Measurements from ENCODE around the gene AK8. TPM values are rescaled to one million over a fixed set of nuclear protein-coding genes. Genes with fewer than 3 reads are reported as not detected.

Gene AK8
- total RNA-seq, 4 donors from 2014 or later: 0.61 to 1.9 TPM; not detected in 2

DNA sequence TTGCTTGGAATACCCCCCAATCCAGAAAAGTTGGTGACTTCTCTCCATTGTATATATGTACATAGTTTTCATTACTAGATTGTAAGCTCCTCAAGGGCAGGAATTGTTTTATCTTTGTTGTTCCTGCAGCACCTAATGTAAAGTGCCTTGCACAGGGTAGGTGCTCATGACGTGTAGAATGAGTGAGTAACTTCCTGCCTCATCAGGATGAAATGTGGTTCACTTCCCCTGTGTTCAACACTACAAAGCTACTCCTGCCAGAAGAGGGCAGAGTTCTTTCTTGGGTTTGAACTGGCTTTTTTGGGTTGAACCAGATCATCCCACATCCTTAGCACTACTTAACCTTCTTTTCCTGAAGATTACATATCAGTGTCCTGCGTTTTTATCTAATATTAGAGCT lies 183.9 kb downstream of the AK8 start:
- Histone ChIP-seq H3K36me3 (no peaks in the 10 kb centered on the region), H3K27ac (no peak overlapping the region), H3K27me3 (no peaks in the 10 kb centered on the region), H3K4me3 (no peak overlapping the region), H3K9me3 (no peaks in the 10 kb centered on the region), H3K4me1 (no peaks in the 10 kb centered on the region)
- intact Hi-C loops (cut with DNase I; ENCODE audit: low total_unique reads): no loop called here
- no peak for DNase-seq
- TF ChIP-seq, protein P1, sequence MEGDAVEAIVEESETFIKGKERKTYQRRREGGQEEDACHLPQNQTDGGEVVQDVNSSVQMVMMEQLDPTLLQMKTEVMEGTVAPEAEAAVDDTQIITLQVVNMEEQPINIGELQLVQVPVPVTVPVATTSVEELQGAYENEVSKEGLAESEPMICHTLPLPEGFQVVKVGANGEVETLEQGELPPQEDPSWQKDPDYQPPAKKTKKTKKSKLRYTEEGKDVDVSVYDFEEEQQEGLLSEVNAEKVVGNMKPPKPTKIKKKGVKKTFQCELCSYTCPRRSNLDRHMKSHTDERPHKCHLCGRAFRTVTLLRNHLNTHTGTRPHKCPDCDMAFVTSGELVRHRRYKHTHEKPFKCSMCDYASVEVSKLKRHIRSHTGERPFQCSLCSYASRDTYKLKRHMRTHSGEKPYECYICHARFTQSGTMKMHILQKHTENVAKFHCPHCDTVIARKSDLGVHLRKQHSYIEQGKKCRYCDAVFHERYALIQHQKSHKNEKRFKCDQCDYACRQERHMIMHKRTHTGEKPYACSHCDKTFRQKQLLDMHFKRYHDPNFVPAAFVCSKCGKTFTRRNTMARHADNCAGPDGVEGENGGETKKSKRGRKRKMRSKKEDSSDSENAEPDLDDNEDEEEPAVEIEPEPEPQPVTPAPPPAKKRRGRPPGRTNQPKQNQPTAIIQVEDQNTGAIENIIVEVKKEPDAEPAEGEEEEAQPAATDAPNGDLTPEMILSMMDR (IDR thresholded peaks at IDR 0.05): no peak
- no peak for TF ChIP-seq POLR2A (IDR thresholded peaks at IDR 0.05)

DNA sequence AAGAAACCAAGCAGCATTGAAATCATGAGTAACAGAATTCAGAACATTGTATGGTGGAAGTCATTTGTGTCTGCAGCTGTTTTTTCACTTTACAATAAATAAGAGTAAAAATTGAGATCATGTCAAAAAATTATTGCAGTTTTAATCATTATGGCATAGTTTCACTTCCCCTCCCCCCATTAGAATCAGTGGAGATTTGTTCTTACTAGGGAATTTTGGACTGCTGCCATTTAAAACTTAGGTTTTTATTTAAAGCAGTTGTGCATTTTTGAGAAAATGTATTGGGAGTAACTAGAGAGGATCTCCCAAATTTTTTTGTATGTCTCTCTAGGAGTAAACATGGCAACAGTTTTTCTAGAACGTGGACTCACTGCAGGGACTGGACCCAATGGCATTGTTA lies 187.4 kb downstream of the AK8 start:
- H3K9me3 ChIP-seq: no peaks in the 10 kb centered on the region
- H3K27me3 ChIP-seq: no peaks in the 10 kb centered on the region
- intact Hi-C loops (cut with DNase I; ENCODE audit: low total_unique reads): no loop called here
- no peak for TF ChIP-seq POLR2A (IDR thresholded peaks at IDR 0.05)
- TF ChIP-seq, protein P1 (IDR thresholded peaks at IDR 0.05): no peak
- no peaks in the 10 kb centered on the region for H3K36me3 ChIP-seq
- no peak for DNase-seq
- H3K4me3 ChIP-seq: no peak overlapping the region
- no peak overlapping the region for H3K27ac ChIP-seq
- no peaks in the 10 kb centered on the region for H3K4me1 ChIP-seq

DNA sequence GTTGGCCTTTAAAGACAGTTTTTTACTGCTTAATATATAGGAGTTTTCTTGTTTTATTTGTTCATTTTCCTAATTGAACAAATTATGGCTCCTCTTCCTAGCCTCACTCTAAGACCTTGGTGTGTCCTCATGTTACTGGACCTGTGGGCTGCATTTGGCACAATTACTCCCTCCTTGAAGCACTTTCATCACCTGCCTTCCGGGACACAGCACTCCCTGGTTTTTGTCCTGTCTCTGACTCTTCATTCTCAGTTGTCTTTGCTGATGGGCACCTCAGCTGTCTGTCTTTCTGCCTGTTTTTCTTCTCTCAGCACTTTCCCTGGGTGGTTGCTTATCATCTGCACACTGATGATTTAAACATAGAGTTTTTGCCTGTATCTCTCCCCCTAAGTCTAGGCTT lies 194.2 kb downstream of the AK8 start:
- no peaks in the 10 kb centered on the region for H3K27me3 ChIP-seq
- H3K9me3 ChIP-seq: no peaks in the 10 kb centered on the region
- no peak overlapping the region for H3K27ac ChIP-seq
- H3K4me3 ChIP-seq: no peak overlapping the region
- no peak for TF ChIP-seq POLR2A (IDR thresholded peaks at IDR 0.05)
- TF ChIP-seq, protein P1 (IDR thresholded peaks at IDR 0.05): no peak
- intact Hi-C loops (cut with DNase I; ENCODE audit: low total_unique reads): no loop called here
- H3K36me3 ChIP-seq: no peaks in the 10 kb centered on the region
- no peaks in the 10 kb centered on the region for H3K4me1 ChIP-seq
- no peak for DNase-seq

DNA sequence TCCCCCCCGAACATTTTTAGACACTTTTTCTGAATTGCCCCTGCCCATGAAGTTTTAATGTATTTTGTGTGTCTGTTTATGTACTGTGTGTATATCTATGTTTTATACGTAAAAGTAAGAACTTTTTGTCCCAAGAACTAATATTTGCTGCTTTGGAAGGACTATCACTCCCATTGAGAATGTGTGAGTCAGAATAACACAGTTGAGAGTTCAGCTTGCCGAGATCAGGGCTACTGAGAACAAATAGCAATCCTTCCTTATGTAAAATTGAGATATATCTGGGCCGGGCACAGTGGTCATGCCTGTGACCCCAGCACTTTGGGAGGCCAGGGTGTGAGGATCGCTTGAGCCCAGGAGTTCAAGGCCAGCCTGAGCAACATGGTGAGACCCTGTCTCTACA lies 196.5 kb downstream of the AK8 start:
- no peak for TF ChIP-seq POLR2A (IDR thresholded peaks at IDR 0.05)
- TF ChIP-seq, protein P1 (IDR thresholded peaks at IDR 0.05): no peak
- H3K27ac ChIP-seq: no peak overlapping the region
- no peaks in the 10 kb centered on the region for H3K36me3 ChIP-seq
- intact Hi-C loops (cut with DNase I; ENCODE audit: low total_unique reads): no loop called here
- no peak overlapping the region for H3K4me3 ChIP-seq
- no peaks in the 10 kb centered on the region for H3K4me1 ChIP-seq
- no peaks in the 10 kb centered on the region for H3K27me3 ChIP-seq
- H3K9me3 ChIP-seq: no peaks in the 10 kb centered on the region
- no peak for DNase-seq

DNA sequence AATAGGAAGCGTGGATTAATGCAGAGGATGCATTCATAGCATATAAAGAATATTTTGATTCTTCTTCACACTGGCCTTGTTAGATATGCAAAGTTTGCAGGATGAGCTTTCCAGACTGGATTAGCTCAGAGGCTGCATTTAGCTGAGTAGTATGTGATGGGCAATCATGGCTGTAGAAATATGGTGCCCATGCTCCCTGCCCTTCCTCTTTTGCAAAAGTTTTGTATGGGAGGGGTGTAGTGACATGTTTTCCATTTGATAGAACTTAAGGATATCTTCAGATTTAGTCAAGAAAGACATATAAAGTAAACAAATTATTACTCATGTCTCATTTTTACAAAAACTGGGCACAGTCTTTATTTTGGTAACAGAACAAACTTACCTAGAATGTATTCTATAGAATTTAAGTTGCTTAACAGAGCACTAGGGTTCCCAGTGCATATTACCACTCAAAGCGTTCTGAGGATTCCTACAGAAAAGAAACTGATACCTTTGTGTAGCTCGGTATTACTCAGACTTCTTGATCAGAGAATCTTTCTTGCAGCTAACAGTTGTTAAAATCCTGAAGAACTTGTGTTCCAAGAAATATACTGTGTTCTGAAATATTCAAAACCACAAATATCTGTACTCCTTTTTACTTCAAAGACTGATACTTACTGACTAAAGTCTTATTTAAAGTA lies 198.0 kb downstream of the AK8 start:
- H3K9me3 ChIP-seq: no peaks in the 10 kb centered on the region
- intact Hi-C loops (cut with DNase I; ENCODE audit: low total_unique reads): no loop called here
- H3K36me3 ChIP-seq: no peaks in the 10 kb centered on the region
- no peak for DNase-seq
- TF ChIP-seq POLR2A (IDR thresholded peaks at IDR 0.05): no peak
- TF ChIP-seq, protein P1 (IDR thresholded peaks at IDR 0.05): no peak
- no peak overlapping the region for H3K4me3 ChIP-seq
- no peaks in the 10 kb centered on the region for H3K4me1 ChIP-seq
- H3K27me3 ChIP-seq: no peaks in the 10 kb centered on the region
- H3K27ac ChIP-seq: no peak overlapping the region
